NOMO-1 (cell line): Measurements from ENCODE around the gene BMAL1.

ENCODE experiments used
- DNase-seq, 2 experiments: peaks; one replicate each; lab custom pipeline; 2025; ENCODE audit not compliant: unreplicated experiment in 2 of 2; lab: John Stamatoyannopoulos, UW

Gene BMAL1

DNA sequence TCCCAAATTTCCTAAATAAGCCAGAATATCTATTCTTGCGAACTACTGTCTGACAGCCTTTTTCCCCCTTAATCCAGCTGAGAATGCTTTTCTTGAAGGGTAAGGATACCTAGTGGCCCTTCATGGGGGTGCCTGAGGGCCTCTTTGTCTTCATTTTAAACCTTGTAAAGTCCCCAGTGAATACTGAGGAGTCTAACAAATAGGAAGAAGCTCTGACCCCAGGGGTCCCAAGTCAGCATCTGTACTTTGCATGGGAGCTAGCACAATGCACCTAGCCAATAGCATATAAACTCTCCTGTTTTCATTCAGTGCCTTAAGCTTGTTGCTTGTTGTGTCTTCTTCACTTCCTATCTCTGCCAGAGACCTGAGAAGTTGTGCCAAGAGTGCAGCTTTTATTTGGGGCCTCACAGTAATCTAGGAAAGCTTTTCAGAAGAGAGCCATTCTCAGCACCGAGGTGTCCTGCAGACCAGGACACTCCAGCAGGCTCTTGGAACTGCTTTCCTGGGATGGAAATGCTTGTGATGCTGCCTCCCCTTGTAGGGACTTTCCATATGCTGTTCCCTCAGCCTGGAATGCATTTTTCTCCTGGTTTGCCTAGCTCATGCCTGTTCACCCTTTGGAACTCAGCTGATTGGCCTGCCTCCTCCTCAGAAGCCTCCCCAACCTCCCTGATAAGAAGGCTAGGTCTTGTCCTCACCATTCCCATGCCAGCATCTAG, 37.2 kb downstream of the BMAL1 start:
- no peak for DNase-seq

DNA sequence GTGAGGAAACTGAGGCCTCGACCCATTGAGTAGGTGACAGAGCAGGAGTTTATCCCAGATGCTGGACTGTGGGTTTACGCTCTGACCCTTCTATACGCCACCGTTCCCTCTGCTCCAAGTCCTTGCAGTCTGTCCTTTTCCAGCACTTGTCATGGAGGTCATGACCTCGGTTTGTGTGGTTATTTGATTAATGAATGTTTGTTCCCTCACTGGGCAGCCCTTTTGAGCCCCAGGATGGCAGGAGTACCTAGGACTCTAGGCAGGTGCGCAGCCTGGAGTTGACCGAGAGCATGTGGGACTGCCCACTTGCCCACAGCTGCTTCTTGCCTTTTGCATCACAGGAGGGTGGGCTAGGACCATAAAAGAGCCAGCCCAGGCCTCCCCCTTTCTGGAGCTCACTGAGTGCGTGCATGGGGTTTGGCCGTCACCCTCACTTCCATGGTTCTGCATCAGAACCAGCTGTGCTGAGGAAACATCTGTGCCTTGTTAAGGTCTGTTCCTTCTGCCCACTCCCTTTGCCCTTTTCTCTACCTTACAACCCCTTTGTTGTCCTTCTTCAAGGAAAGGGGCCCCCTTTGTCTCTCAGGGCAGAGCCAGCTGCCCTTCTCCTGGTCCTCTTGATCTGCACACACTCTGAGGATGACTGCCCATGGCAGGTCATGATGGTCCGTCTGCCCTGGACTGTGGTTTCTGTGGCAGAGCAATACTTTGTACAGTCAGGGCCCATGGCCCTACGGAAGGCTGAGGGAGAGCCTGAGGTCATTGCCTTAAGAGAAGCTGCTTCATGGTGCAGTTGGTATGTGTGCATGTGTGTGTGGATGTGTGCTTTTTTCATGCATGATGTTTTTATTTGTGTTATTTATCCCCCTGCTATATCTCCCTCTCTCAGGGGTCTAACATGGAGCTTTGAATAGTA, 38.2 kb downstream of the BMAL1 start:
- no peak for DNase-seq

DNA sequence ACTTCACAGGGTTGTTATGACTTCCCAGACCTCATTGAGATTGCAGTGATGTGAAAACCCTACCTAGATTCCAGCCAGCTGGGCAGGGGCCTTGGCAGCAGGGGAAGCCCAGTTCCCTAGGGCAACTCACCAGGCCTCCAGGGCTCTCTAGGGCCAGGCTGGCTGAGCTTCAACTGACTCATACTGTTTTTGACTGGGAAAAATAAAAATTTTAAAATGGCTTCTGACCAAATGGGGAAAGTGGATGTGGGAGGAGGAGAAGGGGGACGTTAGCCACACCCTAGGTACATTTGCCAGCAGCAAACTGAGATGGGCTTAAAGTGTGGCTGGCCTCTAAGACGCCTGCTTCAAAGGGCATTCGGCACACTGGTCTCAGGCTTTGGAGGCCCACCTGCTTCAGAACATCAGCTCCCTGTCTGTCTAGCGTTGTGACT, 39.0 kb downstream of the BMAL1 start:
- DNase-seq = no peak

DNA sequence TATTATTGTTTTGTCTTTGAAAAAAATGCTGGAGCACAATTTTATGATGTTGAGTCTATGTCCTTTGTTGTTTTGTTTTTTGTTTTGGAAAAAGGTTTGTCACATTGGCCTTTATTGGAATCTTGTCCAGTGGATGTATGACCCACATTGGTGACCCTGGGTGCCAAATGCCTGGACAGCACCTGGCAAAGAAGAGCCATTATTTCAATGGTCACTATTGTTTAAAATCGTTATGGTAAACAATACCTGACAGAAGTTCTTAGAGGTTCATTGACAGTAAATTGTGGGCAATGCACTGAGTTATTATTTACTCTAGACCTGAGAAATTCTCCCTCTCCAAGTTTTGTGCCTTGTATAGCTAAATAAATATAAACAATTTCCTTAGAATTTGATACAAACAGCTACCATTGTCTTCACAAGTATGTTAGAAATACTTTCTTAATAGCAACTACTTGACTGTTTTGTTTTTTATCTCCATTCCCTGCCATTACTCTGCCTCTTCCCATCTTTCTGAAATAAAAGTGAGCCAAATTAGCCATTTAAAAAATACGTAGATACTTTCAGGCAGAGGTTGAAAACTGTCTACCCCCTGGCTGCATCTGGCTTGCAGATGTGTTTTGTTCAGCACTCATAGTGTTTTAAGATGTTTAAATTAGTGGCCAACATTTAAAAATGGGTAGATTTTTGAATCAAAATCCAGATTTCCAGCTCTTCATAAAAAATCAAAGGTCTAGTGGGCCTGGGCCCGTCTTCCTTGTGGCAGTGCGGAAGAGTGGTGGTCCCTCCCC, 39.9 kb downstream of the BMAL1 start:
- no peak for DNase-seq

DNA sequence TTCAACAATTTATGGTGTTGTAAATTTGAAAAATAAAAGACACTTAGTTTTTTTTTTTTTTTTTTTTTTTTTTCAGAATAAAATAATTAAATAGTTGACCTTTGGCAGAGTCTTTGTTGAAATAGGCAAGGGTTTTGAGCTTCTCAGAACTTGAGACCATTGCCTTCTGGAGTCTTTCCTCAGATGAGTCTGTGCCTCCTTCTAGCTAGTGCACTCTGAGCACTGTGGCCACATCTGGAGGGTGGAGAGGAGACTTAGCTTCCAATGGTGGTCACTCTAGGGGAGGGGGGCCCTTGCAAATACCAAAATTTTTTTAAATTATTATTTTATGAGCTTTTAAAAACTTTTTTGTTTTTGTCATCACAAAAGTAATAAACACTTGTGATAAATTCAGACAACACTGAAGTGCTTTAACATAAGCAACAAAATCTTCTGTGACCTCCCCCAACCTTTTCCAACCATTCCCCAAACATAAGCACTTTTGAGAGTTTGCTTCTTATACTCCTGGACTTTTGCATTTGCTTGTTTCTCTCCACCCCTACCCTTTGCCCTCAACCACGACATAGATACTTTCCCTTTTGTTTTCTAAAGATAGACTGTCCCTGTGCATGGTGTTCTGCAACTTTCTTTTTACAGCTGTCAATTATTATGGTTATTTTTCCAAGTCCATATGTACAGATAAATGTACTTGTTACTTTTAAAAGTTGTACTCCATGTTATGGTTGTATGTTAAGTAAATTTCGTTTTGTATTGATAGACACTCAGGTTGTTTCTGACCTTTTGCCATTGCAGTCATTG, 41.1 kb downstream of the BMAL1 start:
- peak in 1 of 2 experiments; percentile 2 for DNase-seq

DNA sequence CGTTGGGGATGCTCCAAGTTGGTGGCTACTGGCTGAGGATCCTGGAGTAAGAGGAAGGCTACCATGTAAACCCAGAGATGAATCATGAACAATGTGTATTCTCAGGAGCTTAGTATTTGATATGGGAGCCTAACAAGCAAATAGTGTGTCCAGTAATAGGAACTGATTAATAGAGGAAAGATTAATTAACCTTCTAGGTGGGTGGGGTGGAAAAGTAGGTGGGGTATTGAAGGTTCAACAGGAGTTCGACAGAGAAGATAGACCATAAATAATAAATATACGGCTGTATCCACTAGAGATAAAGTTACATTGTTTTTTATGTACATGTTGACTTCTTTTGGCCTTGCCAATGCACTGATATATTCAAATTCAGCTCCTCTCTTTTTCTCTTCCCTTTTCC, 43.1 kb downstream of the BMAL1 start:
- DNase-seq = no peak

DNA sequence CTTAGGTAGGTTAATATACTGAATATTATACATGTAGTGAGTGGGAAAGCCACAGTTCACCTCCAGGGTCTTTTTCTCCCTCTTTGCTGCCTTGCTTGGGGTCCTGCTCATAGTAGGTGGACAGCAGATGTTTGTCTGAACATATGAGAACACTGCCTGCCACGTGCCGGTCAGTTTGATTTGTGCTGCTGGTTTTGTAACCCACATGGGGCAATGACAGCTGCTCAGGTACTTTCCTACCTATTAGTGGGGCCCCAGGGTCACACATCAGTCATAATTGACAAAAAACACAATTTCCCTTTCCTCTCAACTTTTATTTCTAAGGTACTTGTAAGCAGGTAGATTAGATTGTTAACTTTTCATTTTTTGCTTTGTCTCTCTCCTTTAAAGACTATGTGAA, 43.8 kb downstream of the BMAL1 start:
- no peak for DNase-seq

DNA sequence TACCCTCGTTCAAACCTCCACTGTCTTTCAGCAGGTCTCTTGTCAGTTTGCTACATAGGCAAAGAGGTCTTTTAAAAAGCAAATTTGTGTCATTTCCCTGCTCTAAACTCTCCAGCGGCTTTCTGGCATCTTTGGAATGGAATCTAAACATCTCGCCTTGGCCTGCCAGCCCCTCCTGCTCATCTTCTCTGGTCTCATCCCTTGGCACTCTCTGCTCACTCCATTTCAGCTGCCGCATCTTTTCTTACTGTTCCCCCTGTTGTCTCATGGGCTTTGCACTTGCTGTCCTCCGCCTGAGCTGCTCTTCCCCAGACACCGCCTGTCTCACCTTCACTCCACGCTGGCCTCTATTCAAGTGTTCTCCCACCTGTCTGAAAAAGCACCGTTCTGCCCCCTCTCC, 46.6 kb downstream of the BMAL1 start:
- no peak for DNase-seq

DNA sequence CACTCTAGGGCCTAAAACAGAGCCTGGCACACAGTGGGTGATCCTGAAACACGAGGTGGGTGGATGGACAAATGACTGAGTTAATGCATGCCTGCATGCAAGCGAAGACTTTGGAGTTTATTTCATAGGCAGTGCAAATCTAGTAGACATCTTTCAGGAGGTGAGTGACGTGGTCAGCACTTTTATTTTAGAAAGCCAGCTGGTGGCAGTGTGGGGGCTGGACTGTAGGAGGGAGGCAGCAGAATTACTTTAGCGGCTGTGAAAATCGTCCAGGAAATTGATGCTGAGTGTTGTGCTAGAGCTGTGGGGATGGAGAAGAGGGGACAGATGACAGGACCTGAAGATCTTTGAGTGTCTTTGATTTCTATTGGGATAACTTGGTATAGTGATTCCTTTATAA, 47.1 kb downstream of the BMAL1 start:
- no peak for DNase-seq

DNA sequence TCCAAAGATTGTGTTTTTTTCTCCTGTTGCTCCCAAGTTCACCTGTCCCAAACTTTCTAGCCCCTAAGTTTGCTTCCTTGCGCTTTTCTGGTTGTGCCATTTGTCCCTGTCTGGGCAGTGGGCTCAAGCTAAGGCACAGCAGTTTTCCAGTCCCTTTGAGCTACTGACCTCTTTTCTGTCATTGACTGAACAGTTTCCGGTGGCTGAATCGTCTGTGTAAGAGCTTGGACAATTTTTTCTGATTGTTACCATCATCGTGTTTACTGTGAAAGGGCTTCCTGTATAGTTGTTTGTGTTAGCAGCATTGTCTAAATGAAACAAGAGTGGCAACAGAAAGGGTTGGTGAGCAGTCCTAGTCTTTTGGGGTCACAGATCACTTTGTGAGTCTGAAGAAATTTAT, 49.8 kb downstream of the BMAL1 start:
- no peak for DNase-seq

DNA sequence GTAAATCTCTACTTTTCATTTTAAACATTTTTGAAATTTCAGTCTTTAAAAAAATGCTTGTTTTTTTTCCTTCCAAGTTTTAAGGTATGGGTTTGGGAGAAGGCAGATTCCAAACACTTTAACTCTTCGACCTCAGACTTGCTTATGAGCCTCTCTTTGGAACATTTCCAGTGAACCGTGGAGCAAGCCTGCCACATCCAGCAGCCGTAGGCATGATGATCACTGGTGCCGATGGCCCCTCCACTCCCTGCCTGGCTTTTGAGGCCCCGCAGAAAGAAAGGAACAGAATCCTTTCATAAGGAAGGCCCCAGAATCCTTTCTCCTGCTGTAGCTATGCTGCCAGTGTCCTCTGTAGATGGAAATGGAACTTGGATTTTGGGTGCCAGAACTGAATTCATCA, 50.7 kb downstream of the BMAL1 start:
- no peak for DNase-seq

DNA sequence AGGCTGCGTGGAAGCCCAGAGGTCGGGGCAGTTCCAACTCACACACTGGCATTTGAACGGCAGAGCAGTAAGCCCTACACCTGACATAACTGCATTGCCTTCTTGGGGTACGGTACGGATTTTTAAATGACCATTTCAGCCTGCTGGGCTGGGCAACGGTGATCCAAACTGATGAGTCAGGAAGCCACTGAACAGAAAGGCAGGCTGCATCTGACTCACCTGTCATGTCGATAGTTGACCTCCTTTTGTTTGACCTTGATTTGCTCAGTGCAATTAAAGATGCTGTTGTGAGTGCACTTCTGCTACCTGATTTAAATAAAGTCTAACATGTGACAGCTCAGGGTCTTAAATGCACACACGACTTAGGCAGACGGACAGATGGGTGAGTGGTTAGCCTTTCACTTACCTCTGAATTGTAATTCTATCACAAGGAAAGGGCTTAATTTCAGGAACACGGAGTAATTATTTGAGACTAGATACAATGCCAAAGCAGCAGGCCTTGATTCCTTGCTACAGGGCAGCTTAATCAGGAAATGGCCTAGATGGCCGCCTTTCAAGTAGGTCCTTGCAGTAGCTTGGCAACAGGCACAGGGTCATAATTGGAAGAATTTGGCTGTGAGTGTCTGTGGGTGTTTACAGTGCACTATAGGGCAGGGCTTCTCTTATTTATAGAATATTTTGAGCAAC, 52.2 kb downstream of the BMAL1 start:
- DNase-seq = no peak

DNA sequence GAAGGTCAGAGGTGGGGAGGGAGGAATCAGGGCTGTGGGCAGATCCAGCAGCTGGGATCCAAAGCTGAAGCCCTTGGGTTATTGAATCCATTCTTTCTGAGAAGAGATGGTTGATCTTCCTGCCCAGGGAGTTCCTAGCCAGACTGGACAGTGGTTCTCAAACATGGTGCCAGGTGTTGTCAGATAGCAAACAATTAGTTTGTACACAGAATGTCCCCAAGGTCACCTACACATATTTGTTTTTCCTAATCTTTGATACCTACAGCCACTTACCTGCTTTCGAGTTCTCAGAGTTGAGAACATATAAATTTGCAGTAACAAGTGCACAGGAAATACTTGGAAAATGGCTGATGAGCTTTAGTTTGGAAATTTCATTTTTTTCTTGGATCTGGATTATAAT, 54.5 kb downstream of the BMAL1 start:
- DNase-seq = no peak

DNA sequence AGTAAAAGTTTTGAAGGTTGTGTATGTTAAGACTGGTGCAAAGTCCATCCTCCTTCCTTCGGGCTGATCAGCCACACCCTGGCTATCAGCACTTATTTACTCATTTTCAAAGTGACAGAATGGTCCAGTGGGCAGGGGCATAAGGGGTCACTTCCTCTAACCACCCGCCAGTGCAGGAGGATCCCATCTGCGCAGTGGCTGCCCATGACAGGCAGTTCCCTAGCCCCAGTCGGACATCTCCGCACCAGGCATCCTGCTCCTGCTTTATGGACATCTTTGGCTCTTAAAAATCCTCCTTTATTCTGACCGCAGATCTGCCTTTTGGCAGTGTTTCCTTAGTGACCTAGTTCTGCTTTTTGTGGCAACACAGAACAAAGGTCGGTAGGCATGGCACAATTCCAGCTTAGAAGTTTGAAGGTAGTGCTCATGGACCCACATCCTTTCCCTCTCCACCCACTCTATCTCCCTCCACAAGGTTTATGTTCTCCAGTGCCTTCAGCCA, 55.9 kb downstream of the BMAL1 start:
- peak; percentile 70 to 75 for DNase-seq

DNA sequence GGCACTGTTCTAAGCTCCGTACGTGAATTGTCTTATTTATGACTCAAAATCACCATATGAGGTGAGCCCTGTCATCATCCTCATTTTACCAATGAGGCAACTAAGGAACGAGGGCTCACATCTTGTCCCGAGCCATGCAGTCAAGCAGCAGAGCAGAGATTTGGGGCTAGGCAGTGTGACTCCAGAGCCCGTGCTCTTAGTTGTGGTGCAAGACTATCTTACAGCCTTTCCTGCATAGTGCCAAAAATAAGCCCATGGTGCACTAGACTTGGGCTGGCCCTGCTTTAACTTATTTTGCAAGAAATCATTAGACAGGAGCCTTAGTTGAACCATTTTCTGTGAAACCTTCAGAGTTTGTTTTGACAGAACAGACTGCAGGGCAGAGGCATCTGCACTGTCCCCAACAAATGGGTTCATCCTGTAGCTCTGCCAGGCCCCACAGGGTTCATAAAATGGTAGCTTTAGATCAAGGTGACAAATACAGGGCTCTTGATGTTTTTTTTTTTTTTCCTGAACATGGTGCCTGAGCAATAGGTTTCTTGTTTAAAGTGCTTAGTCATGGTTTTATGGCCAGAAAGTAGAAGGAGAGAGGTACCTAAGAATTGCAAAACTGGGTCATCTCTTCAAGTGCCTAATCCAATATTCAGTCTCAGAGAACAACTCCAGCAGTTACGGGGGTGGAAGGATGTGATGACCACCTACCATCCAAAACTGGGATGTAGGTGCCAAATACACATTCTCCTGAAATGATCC, 56.6 kb downstream of the BMAL1 start:
- peak in 1 of 2 experiments; percentile 13 for DNase-seq

DNA sequence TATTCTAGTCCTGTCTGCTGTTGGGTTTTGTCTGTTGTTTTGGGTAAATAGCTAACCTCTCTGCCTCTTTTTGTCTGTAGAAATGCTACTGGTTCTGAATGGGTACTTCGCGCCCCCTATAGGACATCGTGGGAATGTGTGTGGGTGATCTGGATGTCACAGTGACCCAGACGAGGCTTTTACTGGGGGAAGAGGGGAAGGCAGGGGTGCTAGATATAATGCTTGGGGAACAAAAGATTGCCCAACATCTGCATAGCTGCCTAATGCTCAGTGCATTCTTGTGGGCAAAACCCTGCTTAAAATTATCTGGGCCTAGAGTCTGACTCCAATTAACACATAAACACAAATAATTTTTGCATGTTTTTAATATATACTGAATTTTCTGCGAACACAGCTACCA, 57.7 kb downstream of the BMAL1 start:
- peak; percentile 49 to 51 for DNase-seq

DNA sequence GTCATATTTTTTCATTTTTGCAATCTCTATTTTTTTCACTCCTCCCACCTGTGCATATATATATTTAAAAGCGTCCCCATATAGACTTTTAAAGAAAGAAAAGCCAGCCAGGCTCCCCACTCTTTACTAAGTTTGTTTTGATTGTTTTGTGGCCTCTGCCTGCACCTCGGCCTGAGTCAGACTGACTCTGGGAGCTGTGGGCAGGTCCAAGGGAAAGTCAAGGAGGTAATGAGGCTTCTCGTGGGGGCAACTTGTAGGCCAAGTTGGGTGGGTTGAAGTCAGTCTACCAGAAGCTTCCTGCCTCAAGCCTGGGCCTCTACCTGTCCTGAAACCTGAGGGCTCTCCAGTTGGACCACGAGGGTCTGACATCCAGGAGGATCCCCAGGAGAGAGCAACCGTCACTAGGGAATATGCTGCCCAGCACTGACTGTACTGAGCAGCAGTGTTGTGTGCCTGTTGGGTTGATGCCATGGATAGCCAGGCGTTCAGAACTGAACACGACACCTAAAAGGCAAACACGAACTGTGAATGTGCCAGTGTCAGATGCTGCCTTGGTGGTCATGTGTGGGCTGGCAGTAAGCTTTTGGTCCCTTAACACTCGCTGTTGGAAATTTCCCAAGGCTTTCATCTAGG, 58.8 kb downstream of the BMAL1 start:
- DNase-seq = no peak

DNA sequence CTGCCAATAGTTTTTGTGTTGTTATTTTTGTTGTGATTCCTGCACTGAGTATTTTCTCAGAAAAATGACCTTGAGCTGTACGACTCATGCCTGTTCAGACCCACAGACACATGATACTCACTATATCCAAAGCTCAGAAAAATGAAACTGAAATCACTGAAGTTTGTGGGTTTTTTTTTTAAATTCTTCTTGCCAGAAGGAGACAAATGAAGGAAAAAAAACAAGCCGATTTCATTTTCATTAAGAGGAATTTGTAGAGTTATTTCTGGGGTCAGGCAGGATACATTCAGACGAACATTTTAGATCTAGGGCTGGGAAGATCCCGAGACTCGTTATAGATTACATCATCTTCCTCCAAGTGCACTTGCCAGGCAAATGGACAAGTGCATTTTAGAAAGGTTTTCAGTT, 60.4 kb downstream of the BMAL1 start:
- DNase-seq = peak in 1 of 2 experiments; percentile 9
